Loucy (cell line): ENCODE results near the gene BST2.

Experiments
- H2AFZ ChIP-seq: fragments of 200-600 bp; sonication (generic); 2 replicates; pipeline ENCODE4 v1.6.0; 2016; ENCODE audit warnings: antibody characterized with exemption, mild to moderate bottlenecking, low read length, moderate library complexity
- H3F3A ChIP-seq: fragments of 200-600 bp; 2 replicates; pipeline ENCODE4 v1.6.0; 2016; ENCODE audit warnings: antibody characterized with exemption, low read depth, mild to moderate bottlenecking
- H3K27me3 ChIP-seq: fragments of 200-600 bp; sonication (generic); 2 replicates; pipeline ENCODE4 v1.6.1; 2014; ENCODE audit warnings: low read length, mild to moderate bottlenecking; ENCODE audit not compliant: insufficient read depth, poor library complexity, severe bottlenecking
- H3K36me3 ChIP-seq: fragments of 200-600 bp; sonication (generic); 2 replicates; pipeline ENCODE4 v1.6.1; 2016; ENCODE audit warnings: low read length; ENCODE audit not compliant: insufficient read depth
- H3K4me1 ChIP-seq: fragments of 200-600 bp; sonication (generic); 2 replicates; pipeline ENCODE4 v1.5.1; 2014; ENCODE audit warnings: low read length, mild to moderate bottlenecking; ENCODE audit not compliant: insufficient read depth, poor library complexity, severe bottlenecking
- H3K4me2 ChIP-seq: fragments of 200-600 bp; sonication (generic); 2 replicates; pipeline ENCODE4 v1.6.0; 2014; ENCODE audit warnings: antibody characterized with exemption, low read length, low read depth, mild to moderate bottlenecking; ENCODE audit not compliant: poor library complexity, severe bottlenecking
- H3K4me3 ChIP-seq: fragments of 200-600 bp; sonication (generic); 2 replicates; pipeline ENCODE4 v1.5.1; 2014; ENCODE audit warnings: low read length, mild to moderate bottlenecking, mixed read lengths; ENCODE audit not compliant: poor library complexity, severe bottlenecking
- H3K79me2 ChIP-seq: fragments of 200-600 bp; sonication (generic); 2 replicates; pipeline ENCODE4 v1.6.1; 2014; ENCODE audit warnings: low read length; ENCODE audit not compliant: insufficient read depth
- H3K9ac ChIP-seq: fragments of 200-600 bp; sonication (generic); 2 replicates; pipeline ENCODE4 v1.6.0; 2014; ENCODE audit warnings: mild to moderate bottlenecking, low read depth, low read length, moderate library complexity; ENCODE audit not compliant: poor library complexity, severe bottlenecking
- H3K9me2 ChIP-seq: fragments of 200-600 bp; sonication (generic); replicated peaks from 2 replicates; pipeline ENCODE4 v1.6.1; 2016; ENCODE audit warnings: low read depth, low read length, mixed read lengths
- H3K9me3 ChIP-seq: fragments of 200-600 bp; sonication (generic); 2 replicates; pipeline ENCODE4 v1.6.1; 2014; ENCODE audit warnings: mild to moderate bottlenecking, antibody characterized with exemption, low read length, low read depth; ENCODE audit not compliant: insufficient read depth
- H4K20me1 ChIP-seq: fragments of 200-600 bp; sonication (generic); 2 replicates; pipeline ENCODE4 v1.6.0; 2014; ENCODE audit warnings: antibody characterized with exemption, low read length, mild to moderate bottlenecking; ENCODE audit not compliant: insufficient read depth, poor library complexity, severe bottlenecking
- CTCF ChIP-seq: fragments of 200-600 bp; sonication (generic); conservative IDR thresholded peaks from 2 replicates; pipeline ENCODE4 v1.5.1; 2014; ENCODE audit warnings: mild to moderate bottlenecking, antibody characterized with exemption, low read length
- EZH2phosphoT487 ChIP-seq: fragments of 200-600 bp; IDR thresholded peaks from 2 replicates; pipeline ENCODE4 v1.6.1; 2018; ENCODE audit warnings: antibody characterized with exemption, mild to moderate bottlenecking, moderate library complexity, borderline replicate concordance

The BST2 gene

GRCh38 chr19:17405250-17406045 is at the start of gene BST2:
BST2 (minus strand) TSS chr19:17405630; CDS start chr19:17405575, 55 bp downstream.
- Histone ChIP-seq H3K9me3 (no peaks in the 10 kb centered on the region), H3K4me3 (peak within 1 kb of the TSS; percentile 75), H3K4me2 (peak within 1 kb of the TSS; percentile 86), H3K27me3 (no peaks in the 10 kb centered on the region), H3K9me2 (no peaks in the 10 kb centered on the region), H4K20me1 (peaks cover 22% of the 10 kb centered on the region), H3F3A (no peaks in the 10 kb centered on the region), H2AFZ (peak within 1 kb of the TSS; percentile 59), H3K79me2 (peaks cover 64% of the 10 kb centered on the region), H3K36me3 (peaks cover 6% of the 10 kb centered on the region; the same call in 1 of the 2 replicates), H3K4me1 (peaks cover 23% of the 10 kb centered on the region), H3K9ac (peak within 1 kb of the TSS; percentile 82)
- TF ChIP-seq EZH2phosphoT487 (no peak), CTCF (no peak)

GRCh38 chr19:17454576-17455071 is 49.2 kb upstream of the BST2 start:
- Histone ChIP-seq H3K4me1 (peaks cover 12% of the 10 kb centered on the region), H3K9me3 (no peaks in the 10 kb centered on the region), H4K20me1 (no peaks in the 10 kb centered on the region), H3F3A (peaks cover 4% of the 10 kb centered on the region; the same call in 1 of the 2 replicates), H3K79me2 (no peaks in the 10 kb centered on the region), H3K36me3 (no peaks in the 10 kb centered on the region), H2AFZ (no peak overlapping the region), H3K4me2 (no peak overlapping the region), H3K9ac (no peak overlapping the region), H3K9me2 (no peaks in the 10 kb centered on the region), H3K27me3 (no peaks in the 10 kb centered on the region), H3K4me3 (no peak overlapping the region)
- no peak for TF ChIP-seq CTCF
- TF ChIP-seq EZH2phosphoT487 = no peak

- Histone ChIP-seq H4K20me1 (no peaks in the 10 kb centered on the region), H3K4me2 (no peak overlapping the region), H3K36me3 (no peaks in the 10 kb centered on the region), H2AFZ (no peak overlapping the region), H3K79me2 (no peaks in the 10 kb centered on the region), H3K27me3 (no peaks in the 10 kb centered on the region), H3K4me3 (no peak overlapping the region), H3K9me3 (no peaks in the 10 kb centered on the region), H3K9ac (no peak overlapping the region), H3K4me1 (peaks cover 12% of the 10 kb centered on the region), H3F3A (peaks cover 4% of the 10 kb centered on the region; the same call in 1 of the 2 replicates), H3K9me2 (no peaks in the 10 kb centered on the region)
- TF ChIP-seq CTCF (no peak), EZH2phosphoT487 (no peak)
Measured at GRCh38 chr19:17451820-17452219, 46.4 kb upstream of the BST2 start.
